T-helper 2 cell treated with Interferon-gamma antibody and Interleukin-4, amounts not matched to agents 5 μg/mL and 100 μg/mL, for 36 hours (primary cell): Measurements from ENCODE around the gene PCBP3.

Experiments
- DNase-seq: peaks from one replicate; pipeline ENCODE4 v3.0.0; 2021; ENCODE audit warnings: low spot score
- H3K27ac Mint-ChIP-seq: one replicate; pipeline ENCODE4 v1.8.0; 2021; ENCODE audit warnings: mild to moderate bottlenecking, mixed read lengths
- H3K27me3 Mint-ChIP-seq: one replicate; pipeline ENCODE4 v1.8.0; 2021; ENCODE audit warnings: low read depth, mixed read lengths
- H3K36me3 Mint-ChIP-seq: one replicate; pipeline ENCODE4 v1.8.0; 2021; ENCODE audit warnings: low read depth, mixed read lengths
- H3K4me1 Mint-ChIP-seq: one replicate; pipeline ENCODE4 v1.8.0; 2021; ENCODE audit warnings: low read depth, mixed read lengths
- H3K4me3 Mint-ChIP-seq: one replicate; pipeline ENCODE4 v1.8.0; 2022; ENCODE audit warnings: mild to moderate bottlenecking, moderate library complexity, mixed read lengths
- H3K9me3 Mint-ChIP-seq: one replicate; pipeline ENCODE4 v1.8.0; 2021; ENCODE audit warnings: mixed read lengths

PCBP3 gene

GRCh38 chr21:45635271-45636151, 8.0 kb upstream of the PCBP3 start:
- no peak for DNase-seq
- no peak overlapping the region for H3K27ac Mint-ChIP-seq
- H3K27me3 Mint-ChIP-seq: no peaks in the 10 kb centered on the region
- H3K4me1 Mint-ChIP-seq: peaks cover 6% of the 10 kb centered on the region
- H3K9me3 Mint-ChIP-seq: no peaks in the 10 kb centered on the region
- H3K4me3 Mint-ChIP-seq: no peak overlapping the region
- H3K36me3 Mint-ChIP-seq: no peaks in the 10 kb centered on the region

GRCh38 chr21:45636459-45636858, 7.1 kb upstream of the PCBP3 start:
- no peaks in the 10 kb centered on the region for H3K9me3 Mint-ChIP-seq
- DNase-seq: no peak
- no peak overlapping the region for H3K4me3 Mint-ChIP-seq
- no peaks in the 10 kb centered on the region for H3K36me3 Mint-ChIP-seq
- peaks cover 6% of the 10 kb centered on the region for H3K4me1 Mint-ChIP-seq
- H3K27me3 Mint-ChIP-seq: peaks cover under 1% of the 10 kb centered on the region
- no peak overlapping the region for H3K27ac Mint-ChIP-seq

GRCh38 chr21:45636951-45637646, 6.4 kb upstream of the PCBP3 start:
- H3K9me3 Mint-ChIP-seq: no peaks in the 10 kb centered on the region
- peaks cover 4% of the 10 kb centered on the region for H3K4me1 Mint-ChIP-seq
- DNase-seq: no peak
- H3K36me3 Mint-ChIP-seq: no peaks in the 10 kb centered on the region
- H3K4me3 Mint-ChIP-seq: no peak overlapping the region
- H3K27me3 Mint-ChIP-seq: peaks cover 3% of the 10 kb centered on the region
- H3K27ac Mint-ChIP-seq: no peak overlapping the region

GRCh38 chr21:45637883-45638282, 5.6 kb upstream of the PCBP3 start:
- Mint-ChIP-seq H3K27me3 (peaks cover 3% of the 10 kb centered on the region), H3K36me3 (no peaks in the 10 kb centered on the region), H3K9me3 (no peaks in the 10 kb centered on the region), H3K4me1 (peaks cover 3% of the 10 kb centered on the region), H3K4me3 (no peak overlapping the region), H3K27ac (no peak overlapping the region)
- DNase-seq: no peak

GRCh38 chr21:45638707-45639106, 4.8 kb upstream of the PCBP3 start:
- H3K36me3 Mint-ChIP-seq: no peaks in the 10 kb centered on the region
- no peak overlapping the region for H3K4me3 Mint-ChIP-seq
- H3K27ac Mint-ChIP-seq: no peak overlapping the region
- no peaks in the 10 kb centered on the region for H3K9me3 Mint-ChIP-seq
- H3K27me3 Mint-ChIP-seq: peaks cover 3% of the 10 kb centered on the region
- H3K4me1 Mint-ChIP-seq: peaks cover 3% of the 10 kb centered on the region
- DNase-seq: no peak

- no peak for DNase-seq
- Mint-ChIP-seq H3K4me1 (peaks cover 5% of the 10 kb centered on the region), H3K27ac (no peak overlapping the region), H3K4me3 (no peak overlapping the region), H3K27me3 (peaks cover 4% of the 10 kb centered on the region), H3K36me3 (no peaks in the 10 kb centered on the region), H3K9me3 (no peaks in the 10 kb centered on the region)
These were observed 4.1 kb upstream of the PCBP3 start for GRCh38 chr21:45639206-45640000.

GRCh38 chr21:45640001-45640887, 3.3 kb upstream of the PCBP3 start:
- Mint-ChIP-seq H3K4me1 (peaks cover 8% of the 10 kb centered on the region), H3K27me3 (peaks cover 10% of the 10 kb centered on the region), H3K4me3 (peak overlapping the region; percentile 18), H3K36me3 (no peaks in the 10 kb centered on the region), H3K9me3 (no peaks in the 10 kb centered on the region), H3K27ac (no peak overlapping the region)
- no peak for DNase-seq

- DNase-seq: no peak
- Mint-ChIP-seq H3K9me3 (no peaks in the 10 kb centered on the region), H3K36me3 (no peaks in the 10 kb centered on the region), H3K4me3 (peak overlapping the region; percentile 18), H3K27me3 (peaks cover 15% of the 10 kb centered on the region), H3K4me1 (peaks cover 13% of the 10 kb centered on the region), H3K27ac (no peak overlapping the region)
These were observed 2.5 kb upstream of the PCBP3 start for GRCh38 chr21:45640888-45641479.

GRCh38 chr21:45641480-45642035, 2.0 kb upstream of the PCBP3 start:
- no peak for DNase-seq
- Mint-ChIP-seq H3K9me3 (no peaks in the 10 kb centered on the region), H3K36me3 (no peaks in the 10 kb centered on the region), H3K27ac (peak overlapping the region; percentile 31), H3K27me3 (peaks cover 15% of the 10 kb centered on the region), H3K4me3 (peak overlapping the region; percentile 43), H3K4me1 (peaks cover 13% of the 10 kb centered on the region)

- H3K27me3 Mint-ChIP-seq: peaks cover 15% of the 10 kb centered on the region
- no peak for DNase-seq
- no peaks in the 10 kb centered on the region for H3K36me3 Mint-ChIP-seq
- H3K4me3 Mint-ChIP-seq: no peak overlapping the region
- H3K4me1 Mint-ChIP-seq: peaks cover 13% of the 10 kb centered on the region
- no peak overlapping the region for H3K27ac Mint-ChIP-seq
- H3K9me3 Mint-ChIP-seq: no peaks in the 10 kb centered on the region
These were observed 1.3 kb upstream of the PCBP3 start for GRCh38 chr21:45642122-45642813.

GRCh38 chr21:45644041-45644906, 749 bp downstream of the PCBP3 start:
- DNase-seq: peak; percentile 45
- peaks cover 15% of the 10 kb centered on the region for H3K27me3 Mint-ChIP-seq
- no peaks in the 10 kb centered on the region for H3K36me3 Mint-ChIP-seq
- peak overlapping the region; percentile 55 for H3K27ac Mint-ChIP-seq
- no peaks in the 10 kb centered on the region for H3K9me3 Mint-ChIP-seq
- peak overlapping the region; percentile 79 for H3K4me3 Mint-ChIP-seq
- H3K4me1 Mint-ChIP-seq: peaks cover 13% of the 10 kb centered on the region
